BE2C (cell line): ENCODE data around the gene TRAPPC11. TPM values are rescaled to one million over a fixed set of nuclear protein-coding genes. Genes with fewer than 3 reads are reported as not detected.
A peak's percentile ranks its signal among the peaks of the same experiment; 100 is the strongest.

ENCODE experiments used
- DNase-seq: peaks from one replicate; pipeline ENCODE4 v3.0.0-alpha.2; 2020
- H3K27me3 ChIP-seq: fragments of 250-450 bp; sonication (Bioruptor Pico); 2 replicates; pipeline ENCODE4 v1.5.1; 2020; ENCODE audit warnings: mild to moderate bottlenecking
- H3K36me3 ChIP-seq: fragments of 250-450 bp; sonication (Bioruptor Pico); 2 replicates; pipeline ENCODE4 v1.5.1; 2020; ENCODE audit warnings: mild to moderate bottlenecking
- H3K4me1 ChIP-seq: fragments of 250-450 bp; sonication (Bioruptor Pico); 2 replicates; pipeline ENCODE4 v1.5.1; 2020
- H3K4me3 ChIP-seq: 2 replicates; pipeline ENCODE4 v1.5.1; 2011; ENCODE audit warnings: low read depth, low read length
- H3K9me3 ChIP-seq: fragments of 250-450 bp; sonication (Bioruptor Pico); 2 replicates; pipeline ENCODE4 v1.5.1; 2020
- CTCF ChIP-seq: IDR thresholded peaks from 2 replicates; pipeline ENCODE4 v1.5.1; 2012; ENCODE audit warnings: mild to moderate bottlenecking, low read depth, low read length
- polyA plus RNA-seq: library from polyadenylated mRNA; unstranded; fragments of >200 nt; gene quantifications from one replicate; pipeline ENCODE4 v1.2.1, GENCODE V29; 2012; ENCODE audit warnings: low read depth, missing spikeins; ENCODE audit not compliant: insufficient read length, insufficient read depth

Gene TRAPPC11
- polyA plus RNA-seq, result 12.9 TPM

- no peak for TF ChIP-seq CTCF
- no peaks in the 10 kb centered on the region for H3K4me1 ChIP-seq
- no peaks in the 10 kb centered on the region for H3K27me3 ChIP-seq
- no peaks in the 10 kb centered on the region for H3K36me3 ChIP-seq
- DNase-seq, result peak; percentile 98
- H3K9me3 ChIP-seq, result no peaks in the 10 kb centered on the region
- peak within 1 kb of the TSS; percentile 76 for H3K4me3 ChIP-seq
These were observed at the start of gene TRAPPC11, which contains the start of gene RWDD4 for GRCh38 chr4:183659029-183659871. Gene TRAPPC11, plus strand, starts transcription at chr4:183659293. Its CDS starts 4,575 bp downstream, at chr4:183663868. Gene RWDD4, minus strand, starts transcription at chr4:183659185. Its CDS starts 233 bp downstream, at chr4:183658952.

GRCh38 chr4:183610033-183610432 is 49.1 kb upstream of the TRAPPC11 start:
- Histone ChIP-seq H3K27me3 (no peaks in the 10 kb centered on the region), H3K4me1 (peaks cover 9% of the 10 kb centered on the region), H3K36me3 (no peaks in the 10 kb centered on the region), H3K9me3 (no peaks in the 10 kb centered on the region; the same call in 1 of the 2 replicates), H3K4me3 (no peak overlapping the region)
- no peak for TF ChIP-seq CTCF
- DNase-seq, result peak; percentile 63

GRCh38 chr4:183610613-183611012 is 48.5 kb upstream of the TRAPPC11 start:
- no peak for DNase-seq
- H3K27me3 ChIP-seq, result no peaks in the 10 kb centered on the region
- TF ChIP-seq CTCF, result no peak
- H3K36me3 ChIP-seq, result no peaks in the 10 kb centered on the region
- peaks cover 9% of the 10 kb centered on the region for H3K4me1 ChIP-seq
- no peaks in the 10 kb centered on the region; the same call in 1 of the 2 replicates for H3K9me3 ChIP-seq
- H3K4me3 ChIP-seq, result no peak overlapping the region

GRCh38 chr4:183611210-183611830 is 47.8 kb upstream of the TRAPPC11 start:
- H3K4me3 ChIP-seq, result no peak overlapping the region
- H3K9me3 ChIP-seq, result no peaks in the 10 kb centered on the region; the same call in 1 of the 2 replicates
- H3K36me3 ChIP-seq, result no peaks in the 10 kb centered on the region
- DNase-seq, result no peak
- TF ChIP-seq CTCF, result no peak
- no peaks in the 10 kb centered on the region for H3K27me3 ChIP-seq
- H3K4me1 ChIP-seq, result peaks cover 9% of the 10 kb centered on the region

- Histone ChIP-seq H3K9me3 (no peaks in the 10 kb centered on the region; the same call in 1 of the 2 replicates), H3K4me3 (no peak overlapping the region), H3K27me3 (no peaks in the 10 kb centered on the region), H3K4me1 (peaks cover 9% of the 10 kb centered on the region), H3K36me3 (no peaks in the 10 kb centered on the region)
- no peak for DNase-seq
- TF ChIP-seq CTCF, result no peak
These were observed 46.5 kb upstream of the TRAPPC11 start for GRCh38 chr4:183612329-183613250.
